ENCODE measurements around the gene UBE2L3.
A peak's percentile ranks its signal among the peaks of the same experiment; 100 is the strongest.
"Not testable (repeated sequence)": the region's sequence is repeated elsewhere in the genome, so short reads cannot be mapped to it uniquely, and the experiment has no call there.

The UBE2L3 gene

GRCh38 chr22:21567456-21568346 lies at the start of gene UBE2L3:
UBE2L3 (plus strand) TSS chr22:21567714; CDS start chr22:21567745, 31 bp downstream.
- DNase-seq (ENCODE audit: low spot score): peak; percentile 94
- in situ Hi-C loops (cut with MboI; ENCODE audit: low sequenced_read_pairs, unreplicated experiment): no loop called here

GRCh38 chr22:21526705-21527500 lies 40.6 kb upstream of the UBE2L3 start:
- in situ Hi-C loops (cut with MboI; ENCODE audit: low sequenced_read_pairs, unreplicated experiment): not testable (repeated sequence)

More at GRCh38 chr22:21567456-21568346, at the start of gene UBE2L3:
- TF ChIP-seq CTCF (IDR thresholded peaks at IDR 0.05; ENCODE audit: borderline replicate concordance, control extremely low read depth, extremely low read depth, insufficient read depth, missing control alignments): no peak

GRCh38 chr22:21531525-21531924 lies 36.0 kb upstream of the UBE2L3 start:
- in situ Hi-C loops (cut with MboI; ENCODE audit: low sequenced_read_pairs, unreplicated experiment); DNase-seq (ENCODE audit: low spot score): not testable (repeated sequence)

More at GRCh38 chr22:21526705-21527500, 40.6 kb upstream of the UBE2L3 start:
- DNase-seq (ENCODE audit: low spot score): not testable (repeated sequence)

GRCh38 chr22:21532863-21533648 lies 34.5 kb upstream of the UBE2L3 start:
- DNase-seq (ENCODE audit: low spot score); in situ Hi-C loops (cut with MboI; ENCODE audit: low sequenced_read_pairs, unreplicated experiment): not testable (repeated sequence)

- in situ Hi-C loops (cut with MboI; ENCODE audit: low sequenced_read_pairs, unreplicated experiment); DNase-seq (ENCODE audit: low spot score): not testable (repeated sequence)
These were observed 27.7 kb upstream of the UBE2L3 start for GRCh38 chr22:21539862-21540261.

- DNase-seq (ENCODE audit: low spot score); in situ Hi-C loops (cut with MboI; ENCODE audit: low sequenced_read_pairs, unreplicated experiment): not testable (repeated sequence)
These were observed 22.8 kb upstream of the UBE2L3 start for GRCh38 chr22:21544432-21545322.

GRCh38 chr22:21549558-21549957 lies 18.0 kb upstream of the UBE2L3 start:
- in situ Hi-C loops (cut with MboI; ENCODE audit: low sequenced_read_pairs, unreplicated experiment); DNase-seq (ENCODE audit: low spot score): not testable (repeated sequence)

- DNase-seq (ENCODE audit: low spot score); in situ Hi-C loops (cut with MboI; ENCODE audit: low sequenced_read_pairs, unreplicated experiment): not testable (repeated sequence)
These were observed 17.4 kb upstream of the UBE2L3 start for GRCh38 chr22:21550008-21550677.

- in situ Hi-C loops (cut with MboI; ENCODE audit: low sequenced_read_pairs, unreplicated experiment); DNase-seq (ENCODE audit: low spot score): not testable (repeated sequence)
These were observed 16.9 kb upstream of the UBE2L3 start for GRCh38 chr22:21550678-21551047.

GRCh38 chr22:21551361-21551760 lies 16.2 kb upstream of the UBE2L3 start, which contains the start of gene RIMBP3C:
RIMBP3C (minus strand) TSS chr22:21551461; CDS start chr22:21550976, 485 bp downstream.
- in situ Hi-C loops (cut with MboI; ENCODE audit: low sequenced_read_pairs, unreplicated experiment); DNase-seq (ENCODE audit: low spot score): not testable (repeated sequence)

- DNase-seq (ENCODE audit: low spot score); in situ Hi-C loops (cut with MboI; ENCODE audit: low sequenced_read_pairs, unreplicated experiment): not testable (repeated sequence)
These were observed 8.0 kb upstream of the UBE2L3 start for GRCh38 chr22:21559345-21560125.

GRCh38 chr22:21560657-21561056 lies 6.9 kb upstream of the UBE2L3 start:
- DNase-seq (ENCODE audit: low spot score); in situ Hi-C loops (cut with MboI; ENCODE audit: low sequenced_read_pairs, unreplicated experiment): not testable (repeated sequence)

All from GM13976 (cell line).